MV-4-11 (cell line): Measurements from ENCODE around the gene PIK3R2.

Experiments
- DNase-seq: peaks from one replicate; lab custom pipeline; 2025; lab: John Stamatoyannopoulos, UW

The PIK3R2 gene

GRCh38 chr19:18173054-18173571, 20.1 kb downstream of the PIK3R2 start:
- peak; percentile 76 for DNase-seq

- peak; percentile 59 for DNase-seq
Measured at GRCh38 chr19:18173572-18174288, 20.8 kb downstream of the PIK3R2 start, which contains the start of gene IFI30. Gene IFI30, plus strand, starts transcription at chr19:18173813. Its CDS starts 29 bp downstream, at chr19:18173842.

GRCh38 chr19:18174983-18175382, 22.0 kb downstream of the PIK3R2 start:
- DNase-seq = no peak

- DNase-seq = peak; percentile 36
Measured at GRCh38 chr19:18176367-18177310, 23.7 kb downstream of the PIK3R2 start.

- DNase-seq = peak; percentile 26
Measured at GRCh38 chr19:18179957-18180356, 27.0 kb downstream of the PIK3R2 start.

GRCh38 chr19:18183529-18183928, 30.6 kb downstream of the PIK3R2 start:
- no peak for DNase-seq

- DNase-seq = no peak
Measured at GRCh38 chr19:18185538-18185937, 32.6 kb downstream of the PIK3R2 start.

GRCh38 chr19:18190278-18190677, 37.3 kb downstream of the PIK3R2 start:
- DNase-seq = no peak

GRCh38 chr19:18191640-18192062, 38.7 kb downstream of the PIK3R2 start:
- no peak for DNase-seq

GRCh38 chr19:18192673-18193387, 39.9 kb downstream of the PIK3R2 start, which contains the start of gene MPV17L2:
Gene MPV17L2, plus strand, starts transcription at chr19:18193218. Its CDS starts 64 bp downstream, at chr19:18193282.
- peak; percentile 100 for DNase-seq

- DNase-seq = no peak
Measured at GRCh38 chr19:18193388-18194180, 40.6 kb downstream of the PIK3R2 start.

GRCh38 chr19:18194181-18194530, 41.2 kb downstream of the PIK3R2 start:
- no peak for DNase-seq

- peak; percentile 63 for DNase-seq
Measured at GRCh38 chr19:18194554-18195238, 41.7 kb downstream of the PIK3R2 start.

GRCh38 chr19:18196511-18196845, 43.5 kb downstream of the PIK3R2 start:
- no peak for DNase-seq

- DNase-seq = no peak
Measured at GRCh38 chr19:18197306-18197705, 44.3 kb downstream of the PIK3R2 start.

GRCh38 chr19:18197941-18198340, 45.0 kb downstream of the PIK3R2 start:
- no peak for DNase-seq

GRCh38 chr19:18198374-18198773, 45.4 kb downstream of the PIK3R2 start:
- no peak for DNase-seq

- DNase-seq = no peak
Measured at GRCh38 chr19:18202397-18202777, 49.4 kb downstream of the PIK3R2 start.

- peak; percentile 38 for DNase-seq
Measured at GRCh38 chr19:18202778-18203407, 49.9 kb downstream of the PIK3R2 start.

GRCh38 chr19:18203408-18203862, 50.5 kb downstream of the PIK3R2 start:
- peak; percentile 57 for DNase-seq
